ENCODE measurements around the gene SEMA6A. TPM values are rescaled to one million over a fixed set of nuclear protein-coding genes. Genes with fewer than 3 reads are reported as not detected.

SEMA6A gene
- total and polyA plus RNA-seq, 7 donors, result 1.1 to 7.6 (median 3.1) TPM

GRCh38 chr5:116498503-116499048 lies 76.0 kb downstream of the SEMA6A start:
- DNase-seq, result no peak
- Histone ChIP-seq H3K27me3 (ENCODE audit: insufficient read depth in 3 of 3, low read length in 2 of 3) (no peaks in the 10 kb centered on the region), H3K9me3 (no peaks in the 10 kb centered on the region), H3K36me3 (ENCODE audit: insufficient read depth in 1 of 2, low read depth in 1 of 2) (peaks cover 2 to 8% of the 10 kb centered on the region in 2 donors), H3K27ac (no peak overlapping the region), H3K4me3 (no peak overlapping the region), H3K4me1 (peaks cover 7% of the 10 kb centered on the region)
- intact Hi-C loops (cut with DNase I), result loop anchor here in 1 of 2 donors (10.0 kb wide), 1 partner anchor 134 kb away; no protein-coding TSS in a partner anchor
- no peak for TF ChIP-seq CTCF (IDR thresholded peaks at IDR 0.05)
- 72 to 79% (median 73%) methylated on average over 4 of the region's 4 CpGs for WGBS, 3 donors
- ATAC-seq, result no peak

- intact Hi-C loops (cut with DNase I), result loop anchor here in 1 of 2 donors (10.0 kb wide), 1 partner anchor 133 kb away; no protein-coding TSS in a partner anchor
- TF ChIP-seq CTCF (IDR thresholded peaks at IDR 0.05), result no peak
- Histone ChIP-seq H3K9me3 (no peaks in the 10 kb centered on the region), H3K4me1 (peaks cover 4% of the 10 kb centered on the region), H3K27ac (no peak overlapping the region), H3K4me3 (no peak overlapping the region), H3K36me3 (ENCODE audit: insufficient read depth in 1 of 2, low read depth in 1 of 2) (peaks cover 2 to 8% of the 10 kb centered on the region in 2 donors), H3K27me3 (ENCODE audit: insufficient read depth in 3 of 3, low read length in 2 of 3) (no peaks in the 10 kb centered on the region)
- DNase-seq (no peak), ATAC-seq (no peak)
- 84 to 89% (median 87%) methylated on average over 5 of the region's 5 CpGs for WGBS, 3 donors
Observed at GRCh38 chr5:116497631-116498030, 77.0 kb downstream of the SEMA6A start.

GRCh38 chr5:116495786-116496357 lies 78.8 kb downstream of the SEMA6A start:
- no peak for DNase-seq
- Histone ChIP-seq H3K27me3 (ENCODE audit: insufficient read depth in 3 of 3, low read length in 2 of 3) (no peaks in the 10 kb centered on the region), H3K4me3 (no peak overlapping the region), H3K27ac (no peak overlapping the region), H3K9me3 (no peaks in the 10 kb centered on the region), H3K4me1 (peaks cover 12% of the 10 kb centered on the region), H3K36me3 (ENCODE audit: insufficient read depth in 1 of 2, low read depth in 1 of 2) (peaks cover 2 to 8% of the 10 kb centered on the region in 2 donors)
- intact Hi-C loops (cut with DNase I), result loop anchor here in 1 of 2 donors (10.0 kb wide), 1 partner anchor 131 kb away; no protein-coding TSS in a partner anchor
- WGBS, 3 donors, result 71 to 80% (median 75%) methylated on average over 9 of the region's 9 CpGs
- no peak for TF ChIP-seq CTCF (IDR thresholded peaks at IDR 0.05)
- no peak for ATAC-seq

GRCh38 chr5:116494784-116495450 lies 79.7 kb downstream of the SEMA6A start:
- no peak for DNase-seq
- H3K36me3 ChIP-seq (ENCODE audit: insufficient read depth in 1 of 2, low read depth in 1 of 2), result peaks cover 2 to 8% of the 10 kb centered on the region in 2 donors
- 67 to 83% (median 74%) methylated on average over 6 of the region's 6 CpGs for WGBS, 3 donors
- H3K27me3 ChIP-seq (ENCODE audit: insufficient read depth in 3 of 3, low read length in 2 of 3), result no peaks in the 10 kb centered on the region
- H3K27ac ChIP-seq, result no peak overlapping the region
- H3K4me3 ChIP-seq, result no peak overlapping the region
- intact Hi-C loops (cut with DNase I), result loop anchor here in 1 of 2 donors (10.0 kb wide), 1 partner anchor 130 kb away; no protein-coding TSS in a partner anchor
- no peaks in the 10 kb centered on the region for H3K9me3 ChIP-seq
- H3K4me1 ChIP-seq, result peaks cover 12% of the 10 kb centered on the region
- TF ChIP-seq CTCF (IDR thresholded peaks at IDR 0.05), result no peak
- no peak for ATAC-seq
